SJSA1 (cell line): ENCODE measurements around the gene USH1C. TPM values are rescaled to one million over a fixed set of nuclear protein-coding genes. Genes with fewer than 3 reads are reported as not detected.
A peak's percentile ranks its signal among the peaks of the same experiment; 100 is the strongest.

Source experiments
- DNase-seq, 2 experiments: peaks; one replicate each; pipeline ENCODE4 v3.0.0-alpha.2; 2015 to 2020; ENCODE audit warnings: low spot score in 2 of 2, low read depth in 1 of 2
- H3K27ac ChIP-seq: fragments of 250-450 bp; sonication (Bioruptor Pico); 2 replicates; pipeline ENCODE4 v1.5.1; 2020; ENCODE audit warnings: mild to moderate bottlenecking, moderate library complexity
- H3K27me3 ChIP-seq: fragments of 250-450 bp; sonication (Bioruptor Pico); replicated peaks from 2 replicates; pipeline ENCODE4 v1.5.1; 2020; ENCODE audit warnings: mild to moderate bottlenecking, moderate library complexity
- H3K36me3 ChIP-seq: fragments of 250-450 bp; sonication (Bioruptor Pico); 2 replicates; pipeline ENCODE4 v1.5.1; 2020; ENCODE audit warnings: mild to moderate bottlenecking
- H3K4me1 ChIP-seq: fragments of 250-450 bp; sonication (Bioruptor Pico); replicated peaks from 2 replicates; pipeline ENCODE4 v1.6.1; 2021; ENCODE audit warnings: mild to moderate bottlenecking
- H3K4me3 ChIP-seq: fragments of 250-450 bp; sonication (Bioruptor Pico); 2 replicates; pipeline ENCODE4 v1.5.1; 2020; ENCODE audit warnings: mild to moderate bottlenecking
- H3K9me3 ChIP-seq: fragments of 250-450 bp; sonication (Bioruptor Pico); replicated peaks from 2 replicates; pipeline ENCODE4 v1.5.1; 2020; ENCODE audit warnings: mild to moderate bottlenecking
- total RNA-seq: library from RNA; depleted of rRNA; stranded (reverse); fragments of >200 nt; shearing (Covaris generic); gene quantifications from 2 replicates; pipeline ENCODE4 v1.2.3, GENCODE V29; 2014

USH1C gene
- total RNA-seq, 1 experiment from 2014 or later: not detected

GRCh38 chr11:17575431-17576425 lies 31.5 kb upstream of the USH1C start:
- DNase-seq: peak in 1 of 2 experiments; percentile 39
- H3K27ac ChIP-seq: no peak overlapping the region
- no peaks in the 10 kb centered on the region for H3K4me1 ChIP-seq
- no peak overlapping the region for H3K4me3 ChIP-seq
- H3K36me3 ChIP-seq: no peaks in the 10 kb centered on the region
- peaks cover 17% of the 10 kb centered on the region for H3K27me3 ChIP-seq
- H3K9me3 ChIP-seq: no peaks in the 10 kb centered on the region

- no peak overlapping the region for H3K4me3 ChIP-seq
- no peaks in the 10 kb centered on the region for H3K4me1 ChIP-seq
- no peaks in the 10 kb centered on the region for H3K36me3 ChIP-seq
- no peaks in the 10 kb centered on the region for H3K9me3 ChIP-seq
- H3K27ac ChIP-seq: no peak overlapping the region
- peaks cover 30% of the 10 kb centered on the region for H3K27me3 ChIP-seq
- DNase-seq: peak in 1 of 2 experiments; percentile 41
Measured at GRCh38 chr11:17574141-17575091, 30.2 kb upstream of the USH1C start.

GRCh38 chr11:17573526-17573925 lies 29.3 kb upstream of the USH1C start:
- Histone ChIP-seq H3K4me3 (no peak overlapping the region), H3K27me3 (peaks cover 27% of the 10 kb centered on the region), H3K9me3 (no peaks in the 10 kb centered on the region), H3K27ac (no peak overlapping the region), H3K36me3 (no peaks in the 10 kb centered on the region), H3K4me1 (no peaks in the 10 kb centered on the region)
- DNase-seq: no peak

- Histone ChIP-seq H3K27me3 (peaks cover 23% of the 10 kb centered on the region), H3K4me1 (no peaks in the 10 kb centered on the region), H3K4me3 (no peak overlapping the region), H3K36me3 (no peaks in the 10 kb centered on the region), H3K9me3 (no peaks in the 10 kb centered on the region), H3K27ac (no peak overlapping the region)
- peak in 1 of 2 experiments; percentile 39 for DNase-seq
Measured at GRCh38 chr11:17572791-17573460, 28.7 kb upstream of the USH1C start.

- Histone ChIP-seq H3K9me3 (no peaks in the 10 kb centered on the region), H3K4me1 (no peaks in the 10 kb centered on the region), H3K4me3 (no peak overlapping the region), H3K36me3 (no peaks in the 10 kb centered on the region), H3K27me3 (peaks cover 23% of the 10 kb centered on the region), H3K27ac (no peak overlapping the region)
- peak in 1 of 2 experiments; percentile 33 for DNase-seq
Measured at GRCh38 chr11:17572359-17572690, 28.1 kb upstream of the USH1C start.

GRCh38 chr11:17571431-17572358 lies 27.5 kb upstream of the USH1C start:
- Histone ChIP-seq H3K27me3 (peaks cover 28% of the 10 kb centered on the region), H3K27ac (no peak overlapping the region), H3K36me3 (no peaks in the 10 kb centered on the region), H3K9me3 (no peaks in the 10 kb centered on the region), H3K4me1 (no peaks in the 10 kb centered on the region), H3K4me3 (no peak overlapping the region)
- peak in 1 of 2 experiments; percentile 38 for DNase-seq

- Histone ChIP-seq H3K4me3 (no peak overlapping the region), H3K27ac (no peak overlapping the region), H3K36me3 (no peaks in the 10 kb centered on the region), H3K9me3 (no peaks in the 10 kb centered on the region), H3K27me3 (peaks cover 28% of the 10 kb centered on the region), H3K4me1 (no peaks in the 10 kb centered on the region)
- peak in 1 of 2 experiments; percentile 43 for DNase-seq
Measured at GRCh38 chr11:17570034-17570433, 25.8 kb upstream of the USH1C start.

- Histone ChIP-seq H3K27ac (no peak overlapping the region), H3K9me3 (no peaks in the 10 kb centered on the region), H3K27me3 (peaks cover 28% of the 10 kb centered on the region), H3K4me3 (no peak overlapping the region), H3K4me1 (no peaks in the 10 kb centered on the region), H3K36me3 (no peaks in the 10 kb centered on the region)
- peak in 1 of 2 experiments; percentile 37 for DNase-seq
Measured at GRCh38 chr11:17568944-17569343, 24.7 kb upstream of the USH1C start.

GRCh38 chr11:17564687-17565042 lies 20.4 kb upstream of the USH1C start:
- peaks cover 9% of the 10 kb centered on the region for H3K27me3 ChIP-seq
- H3K36me3 ChIP-seq: no peaks in the 10 kb centered on the region
- no peak overlapping the region for H3K27ac ChIP-seq
- no peaks in the 10 kb centered on the region for H3K9me3 ChIP-seq
- H3K4me1 ChIP-seq: no peaks in the 10 kb centered on the region
- no peak overlapping the region for H3K4me3 ChIP-seq
- peak in 1 of 2 experiments; percentile 29 for DNase-seq

GRCh38 chr11:17563961-17564686 lies 19.9 kb upstream of the USH1C start:
- Histone ChIP-seq H3K36me3 (no peaks in the 10 kb centered on the region), H3K27me3 (peaks cover 5% of the 10 kb centered on the region), H3K4me1 (no peaks in the 10 kb centered on the region), H3K27ac (no peak overlapping the region), H3K9me3 (no peaks in the 10 kb centered on the region), H3K4me3 (no peak overlapping the region)
- peak in 1 of 2 experiments; percentile 34 for DNase-seq

GRCh38 chr11:17563231-17563646 lies 19.0 kb upstream of the USH1C start:
- H3K36me3 ChIP-seq: no peaks in the 10 kb centered on the region
- no peaks in the 10 kb centered on the region for H3K9me3 ChIP-seq
- H3K4me3 ChIP-seq: no peak overlapping the region
- peak in 1 of 2 experiments; percentile 38 for DNase-seq
- H3K4me1 ChIP-seq: no peaks in the 10 kb centered on the region
- H3K27ac ChIP-seq: no peak overlapping the region
- peaks cover 12% of the 10 kb centered on the region for H3K27me3 ChIP-seq

- H3K27me3 ChIP-seq: peaks cover 7% of the 10 kb centered on the region
- H3K27ac ChIP-seq: no peak overlapping the region
Measured at GRCh38 chr11:17561526-17561925, 17.3 kb upstream of the USH1C start.

More at GRCh38 chr11:17561526-17561925, 17.3 kb upstream of the USH1C start:
- H3K9me3 ChIP-seq: no peaks in the 10 kb centered on the region
- H3K4me1 ChIP-seq: no peaks in the 10 kb centered on the region
- DNase-seq: peak in 1 of 2 experiments; percentile 30
- no peak overlapping the region for H3K4me3 ChIP-seq
- no peaks in the 10 kb centered on the region for H3K36me3 ChIP-seq
